IPS DF 6.9 (cell line): ENCODE data around the gene AMZ2.
"Not testable (repeated sequence)": the region's sequence is repeated elsewhere in the genome, so short reads cannot be mapped to it uniquely, and the experiment has no call there.

ENCODE experiments used
- DNase-seq: peaks from one replicate; pipeline ENCODE4 v3.0.0-alpha.2; 2013; ENCODE audit warnings: low read depth, low spot score
- H3K27ac ChIP-seq: one replicate; pipeline ENCODE4 v1.5.1; 2013; ENCODE audit warnings: low read length, control low read depth
- H3K27me3 ChIP-seq: 2 replicates; pipeline ENCODE4 v1.6.1; 2013; ENCODE audit warnings: mild to moderate bottlenecking, low read length; ENCODE audit not compliant: control insufficient read depth, insufficient read depth
- H3K36me3 ChIP-seq: 2 replicates; pipeline ENCODE4 v1.6.1; 2013; ENCODE audit warnings: low read length; ENCODE audit not compliant: control insufficient read depth, insufficient read depth
- H3K4me1 ChIP-seq: 2 replicates; pipeline ENCODE4 v1.6.1; 2013; ENCODE audit warnings: low read length; ENCODE audit not compliant: control insufficient read depth, insufficient read depth
- H3K4me3 ChIP-seq: 2 replicates; pipeline ENCODE4 v1.5.1; 2013; ENCODE audit warnings: mild to moderate bottlenecking, low read length
- H3K9me3 ChIP-seq: 2 replicates; pipeline ENCODE4 v1.6.1; 2013; ENCODE audit warnings: low read length, inconsistent platforms; ENCODE audit not compliant: control insufficient read depth, insufficient read depth
- WGBS: extraction: QIAGEN DNeasy Blood & Tissue Kit; methylation state at CpG from one replicate; pipeline ENCODE4 v1.1.7; 2013; ENCODE audit warnings: mixed read lengths, missing lambda C conversion rate; ENCODE audit not compliant: insufficient read length, insufficient coverage; 5-methylcytosine and 5-hydroxymethylcytosine counted together

AMZ2 gene

GRCh38 chr17:68205808-68206720 lies 41.8 kb upstream of the AMZ2 start:
- WGBS = no CpG with 5 or more reads among the region's 50 CpGs
- Histone ChIP-seq H3K4me3 (peak overlapping the region; percentile 64), H3K27ac (no peak overlapping the region), H3K4me1 (peaks cover 1% of the 10 kb centered on the region; the same call in 1 of the 2 replicates), H3K9me3 (no peaks in the 10 kb centered on the region), H3K36me3 (no peaks in the 10 kb centered on the region), H3K27me3 (peaks cover 12% of the 10 kb centered on the region; the same call in 1 of the 2 replicates)
- DNase-seq = no peak

GRCh38 chr17:68207651-68208253 lies 40.1 kb upstream of the AMZ2 start:
- DNase-seq = no peak
- Histone ChIP-seq H3K36me3 (no peaks in the 10 kb centered on the region), H3K9me3 (no peaks in the 10 kb centered on the region), H3K27me3 (peaks cover 10% of the 10 kb centered on the region; the same call in 1 of the 2 replicates), H3K4me1 (no peaks in the 10 kb centered on the region), H3K27ac (no peak overlapping the region), H3K4me3 (no peak overlapping the region)
- no CpG with 5 or more reads among the region's 37 CpGs for WGBS

- not testable (repeated sequence) for H3K36me3 ChIP-seq, DNase-seq, H3K9me3 ChIP-seq, H3K27me3 ChIP-seq, H3K4me3 ChIP-seq, H3K4me1 ChIP-seq, H3K27ac ChIP-seq
- no CpG with 5 or more reads among the region's 19 CpGs for WGBS
Observed at GRCh38 chr17:68208651-68209050, 39.2 kb upstream of the AMZ2 start.

- not testable (repeated sequence) for H3K27me3 ChIP-seq, H3K9me3 ChIP-seq, DNase-seq, H3K4me1 ChIP-seq, H3K36me3 ChIP-seq, H3K4me3 ChIP-seq, H3K27ac ChIP-seq
- 100% methylated on average over 1 of the region's 13 CpGs for WGBS
Observed at GRCh38 chr17:68209191-68209900, 38.5 kb upstream of the AMZ2 start.

- Histone ChIP-seq H3K27ac (no peak overlapping the region), H3K4me1 (no peaks in the 10 kb centered on the region)
Observed at GRCh38 chr17:68210570-68211315, 37.1 kb upstream of the AMZ2 start.

GRCh38 chr17:68213428-68214411 lies 34.1 kb upstream of the AMZ2 start:
- not testable (repeated sequence) for H3K4me3 ChIP-seq, H3K27ac ChIP-seq, H3K36me3 ChIP-seq, DNase-seq, H3K27me3 ChIP-seq, H3K9me3 ChIP-seq, H3K4me1 ChIP-seq
- no CpG with 5 or more reads among the region's 11 CpGs for WGBS

More at GRCh38 chr17:68210570-68211315, 37.1 kb upstream of the AMZ2 start:
- no CpG with 5 or more reads among the region's 10 CpGs for WGBS
- no peaks in the 10 kb centered on the region for H3K36me3 ChIP-seq
- no peaks in the 10 kb centered on the region for H3K27me3 ChIP-seq
- DNase-seq = no peak
- H3K4me3 ChIP-seq = no peak overlapping the region
- no peaks in the 10 kb centered on the region for H3K9me3 ChIP-seq

GRCh38 chr17:68215453-68215852 lies 32.4 kb upstream of the AMZ2 start:
- not testable (repeated sequence) for DNase-seq, H3K27me3 ChIP-seq, H3K4me3 ChIP-seq, H3K27ac ChIP-seq, H3K36me3 ChIP-seq, H3K4me1 ChIP-seq, H3K9me3 ChIP-seq
- no CpG with 5 or more reads among the region's 5 CpGs for WGBS

- H3K36me3 ChIP-seq, H3K27ac ChIP-seq, DNase-seq, H3K9me3 ChIP-seq, H3K4me3 ChIP-seq, H3K27me3 ChIP-seq, H3K4me1 ChIP-seq: not testable (repeated sequence)
- WGBS = no CpG with 5 or more reads among the region's 5 CpGs
Observed at GRCh38 chr17:68219429-68219828, 28.4 kb upstream of the AMZ2 start.

GRCh38 chr17:68220186-68220585 lies 27.7 kb upstream of the AMZ2 start:
- H3K36me3 ChIP-seq, H3K4me3 ChIP-seq, H3K4me1 ChIP-seq, H3K27me3 ChIP-seq, H3K9me3 ChIP-seq, DNase-seq, H3K27ac ChIP-seq: not testable (repeated sequence)
- no CpG with 5 or more reads among the region's 2 CpGs for WGBS
